ENCODE measurements around the gene SLC12A8. TPM values are rescaled to one million over a fixed set of nuclear protein-coding genes. Genes with fewer than 3 reads are reported as not detected.
A peak's percentile ranks its signal among the peaks of the same experiment; 100 is the strongest.

SLC12A8 gene
- total and polyA plus RNA-seq, 12 donors: 1.0 to 5.9 (median 1.8) TPM

DNA sequence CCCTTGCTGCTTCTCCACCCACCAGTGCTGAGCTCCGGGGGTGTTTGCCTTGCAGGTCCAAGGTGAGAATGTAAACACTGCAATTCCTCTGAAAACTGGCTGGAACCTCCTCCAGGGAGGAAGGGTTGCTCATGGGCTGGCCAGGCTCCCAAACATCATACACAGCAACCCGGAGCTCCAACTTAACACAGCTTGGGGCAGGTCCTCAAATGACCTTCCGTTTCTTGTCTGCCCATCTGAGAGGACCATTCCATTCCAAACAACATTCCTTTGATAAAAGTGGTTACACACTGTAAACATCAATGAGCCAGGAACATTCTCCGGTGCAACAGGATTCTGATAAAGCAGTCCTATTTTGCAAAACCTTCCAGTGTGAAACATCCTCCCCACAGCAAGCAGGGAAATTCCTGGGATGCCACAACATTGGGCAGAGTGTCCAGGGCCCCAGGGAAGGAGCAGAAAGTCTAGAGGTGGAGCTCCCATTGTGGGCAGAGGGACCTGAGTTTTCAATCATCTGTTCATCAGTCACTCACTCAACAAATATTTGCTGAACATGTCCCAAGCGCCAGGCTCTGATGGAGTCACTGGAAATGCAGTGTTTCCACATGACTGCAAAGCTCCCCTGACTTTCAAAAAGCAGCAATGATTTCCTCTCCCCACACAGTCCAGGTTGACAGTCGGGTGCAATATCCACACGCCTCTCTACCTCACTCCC, 149.5 kb downstream of the SLC12A8 start:
- TF ChIP-seq POLR2A (IDR thresholded peaks at IDR 0.05): no peak
- TF ChIP-seq CTCF (IDR thresholded peaks at IDR 0.05): no peak
- Histone ChIP-seq H3K4me1 (replicated peaks in 1 of 2) (peaks cover 0 to 10% of the 10 kb centered on the region in 2 donors), H3K27me3 (no peaks in the 10 kb centered on the region), H3K9me3 (replicated peaks in 1 of 3) (no peaks in the 10 kb centered on the region), H3K27ac (peak overlapping the region in 1 of 5 donors; percentile 18), H3K4me3 (no peak overlapping the region), H3K36me3 (replicated peaks in 1 of 2) (no peaks in the 10 kb centered on the region)
- whole genome bisulfite sequencing, 4 donors: 50 to 64% (median 59%) methylated on average over 7 of the region's 7 CpGs
- peak in 4 of 7 donors; percentile 31 to 56 (median 36) for DNase-seq
- intact Hi-C loops (cut with DNase I): loop anchor here in 1 of 2 donors (10.0 kb wide), 1 partner anchor 62 kb away; no protein-coding TSS in a partner anchor

DNA sequence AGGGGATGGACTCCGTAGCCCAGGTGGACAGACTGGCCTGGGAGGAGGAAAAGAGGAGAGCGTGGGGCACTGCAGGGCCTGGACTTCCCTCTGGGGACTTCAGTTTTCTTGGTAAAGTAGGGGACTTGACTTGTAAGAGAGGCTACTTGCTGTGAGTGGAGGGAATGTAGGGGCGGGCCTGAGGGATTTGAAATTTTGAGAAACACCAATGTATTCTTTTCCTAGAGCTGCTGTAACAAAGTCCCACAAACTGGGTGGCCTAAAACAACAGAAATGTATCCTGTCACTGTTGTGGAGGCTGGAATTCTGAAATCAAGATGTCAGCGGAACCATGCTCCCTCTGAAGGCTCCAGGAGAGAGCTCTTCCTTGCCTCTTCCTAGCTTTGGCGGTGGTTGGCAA, 150.9 kb downstream of the SLC12A8 start:
- H3K36me3 ChIP-seq (replicated peaks in 1 of 2): no peaks in the 10 kb centered on the region
- H3K4me3 ChIP-seq: no peak overlapping the region
- H3K9me3 ChIP-seq (replicated peaks in 1 of 3): no peaks in the 10 kb centered on the region
- no peaks in the 10 kb centered on the region for H3K27me3 ChIP-seq
- no peak for TF ChIP-seq CTCF (IDR thresholded peaks at IDR 0.05)
- TF ChIP-seq POLR2A (IDR thresholded peaks at IDR 0.05): no peak
- no peak for DNase-seq
- WGBS, 4 donors: 84 to 97% (median 92%) methylated on average over 5 of the region's 5 CpGs
- intact Hi-C loops (cut with DNase I): loop anchor here in 1 of 2 donors (10.0 kb wide), 1 partner anchor 63 kb away; no protein-coding TSS in a partner anchor
- peaks cover 5 to 18% of the 10 kb centered on the region in 2 donors for H3K4me1 ChIP-seq (replicated peaks in 1 of 2)
- H3K27ac ChIP-seq: peak overlapping the region in 4 of 5 donors; percentile 3 to 61 (median 38)

DNA sequence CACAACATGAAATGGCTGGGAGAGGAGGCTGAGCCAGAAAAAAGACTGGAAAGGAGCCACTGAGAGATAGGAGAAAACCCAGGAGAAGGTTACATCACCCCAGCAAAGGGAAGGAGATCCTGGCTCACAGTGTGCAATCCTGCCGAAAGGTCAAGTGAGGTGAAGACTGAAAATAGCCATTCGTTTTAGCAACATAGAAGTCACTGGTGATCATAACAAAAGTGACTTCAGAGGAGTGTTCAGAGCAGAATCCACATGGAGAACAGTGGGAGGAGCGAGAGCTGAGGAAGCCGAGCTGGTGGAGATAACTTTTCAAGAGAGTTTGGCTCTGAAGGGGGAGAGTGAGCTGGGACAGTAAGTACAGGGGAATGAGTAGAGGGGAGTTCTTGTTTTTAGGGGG, 151.4 kb downstream of the SLC12A8 start:
- Histone ChIP-seq H3K36me3 (replicated peaks in 1 of 2) (no peaks in the 10 kb centered on the region), H3K27me3 (no peaks in the 10 kb centered on the region), H3K4me3 (no peak overlapping the region), H3K9me3 (replicated peaks in 1 of 3) (no peaks in the 10 kb centered on the region), H3K27ac (peak overlapping the region in 4 of 5 donors; percentile 3 to 61 (median 38)), H3K4me1 (replicated peaks in 1 of 2) (peaks cover 9 to 22% of the 10 kb centered on the region in 2 donors)
- intact Hi-C loops (cut with DNase I): loop anchor here in 1 of 2 donors (10.0 kb wide), 1 partner anchor 64 kb away; no protein-coding TSS in a partner anchor
- no peak for TF ChIP-seq CTCF (IDR thresholded peaks at IDR 0.05)
- TF ChIP-seq POLR2A (IDR thresholded peaks at IDR 0.05): peak in 1 of 2 donors; percentile 30
- DNase-seq: peak in 6 of 7 donors; percentile 61 to 84 (median 76)
- 24 to 36% (median 30%) methylated on average over 4 of the region's 4 CpGs for WGBS, 4 donors

- Histone ChIP-seq H3K36me3 (replicated peaks in 1 of 2) (no peaks in the 10 kb centered on the region), H3K9me3 (replicated peaks in 1 of 3) (no peaks in the 10 kb centered on the region), H3K4me3 (no peak overlapping the region), H3K27me3 (no peaks in the 10 kb centered on the region), H3K4me1 (replicated peaks in 1 of 2) (peaks cover 10 to 23% of the 10 kb centered on the region in 2 donors), H3K27ac (no peak overlapping the region)
- 75 to 86% (median 81%) methylated on average over 5 to 7 of the region's 7 CpGs for WGBS, 4 donors
- intact Hi-C loops (cut with DNase I): loop anchor here in 1 of 2 donors (10.0 kb wide), 1 partner anchor 65 kb away; no protein-coding TSS in a partner anchor
- no peak for TF ChIP-seq CTCF (IDR thresholded peaks at IDR 0.05)
- TF ChIP-seq POLR2A (IDR thresholded peaks at IDR 0.05): no peak
- DNase-seq: no peak
Measured at GRCh38 chr3:125059488-125060245, 152.9 kb downstream of the SLC12A8 start.

Measured in adrenal gland (tissue), 12 donors.